Large intestine (tissue), 3 donors: ENCODE data around the gene ITPRIPL2. TPM values are rescaled to one million over a fixed set of nuclear protein-coding genes. Genes with fewer than 3 reads are reported as not detected.
A peak's percentile ranks its signal among the peaks of the same experiment; 100 is the strongest.

Source experiments
- DNase-seq, 2 donors: peaks; one replicate each; pipeline versions ENCODE4 v3.0.0 to v3.0.0-alpha.2; 2013
- H3K27ac ChIP-seq: one replicate; pipeline ENCODE4 v1.5.1; 2013; ENCODE audit warnings: low read length
- H3K27me3 ChIP-seq: 2 replicates; pipeline ENCODE4 v1.6.1; 2013; ENCODE audit warnings: low read length; ENCODE audit not compliant: control insufficient read depth, insufficient read depth
- H3K36me3 ChIP-seq: 2 replicates; pipeline ENCODE4 v1.6.1; 2013; ENCODE audit warnings: low read length; ENCODE audit not compliant: control insufficient read depth, insufficient read depth
- H3K4me1 ChIP-seq: one replicate; pipeline ENCODE4 v1.6.1; 2013; ENCODE audit warnings: low read length; ENCODE audit not compliant: control insufficient read depth, insufficient read depth
- H3K4me3 ChIP-seq: one replicate; pipeline ENCODE4 v1.5.1; 2013; ENCODE audit warnings: low read length
- H3K9me3 ChIP-seq: one replicate; pipeline ENCODE4 v1.6.1; 2013; ENCODE audit warnings: mild to moderate bottlenecking, low read depth, low read length, moderate library complexity; ENCODE audit not compliant: control insufficient read depth
- WGBS: methylation state at CpG from one replicate; pipeline ENCODE4 v1.1.5; 2013; ENCODE audit warnings: low lambda C conversion rate; ENCODE audit not compliant: insufficient coverage; 5-methylcytosine and 5-hydroxymethylcytosine counted together
- polyA plus RNA-seq: library from polyadenylated mRNA; unstranded; fragments of 120-200 nt; gene quantifications from one replicate; pipeline ENCODE4 v1.2.1, GENCODE V29; 2013

Gene ITPRIPL2
- polyA plus RNA-seq, 1 donor, result 8.6 TPM

GRCh38 chr16:19165101-19165500 lies 51.3 kb downstream of the ITPRIPL2 start:
- H3K4me1 ChIP-seq, result peaks cover 16% of the 10 kb centered on the region
- DNase-seq, result no peak
- H3K27ac ChIP-seq, result no peak overlapping the region
- no peaks in the 10 kb centered on the region for H3K36me3 ChIP-seq
- WGBS, result no CpG with 5 or more reads among the region's 5 CpGs
- no peak overlapping the region for H3K4me3 ChIP-seq
- H3K9me3 ChIP-seq, result no peaks in the 10 kb centered on the region
- H3K27me3 ChIP-seq, result peaks cover 3% of the 10 kb centered on the region

GRCh38 chr16:19166500-19166899 lies 52.7 kb downstream of the ITPRIPL2 start:
- Histone ChIP-seq H3K4me3 (no peak overlapping the region), H3K9me3 (no peaks in the 10 kb centered on the region), H3K27ac (no peak overlapping the region), H3K36me3 (no peaks in the 10 kb centered on the region), H3K4me1 (peaks cover 16% of the 10 kb centered on the region), H3K27me3 (peaks cover 3% of the 10 kb centered on the region)
- no CpG with 5 or more reads among the region's 2 CpGs for WGBS
- no peak for DNase-seq

- H3K27me3 ChIP-seq, result peaks cover 3% of the 10 kb centered on the region
- peak within 1 kb of the TSS; percentile 71 for H3K4me3 ChIP-seq
- H3K9me3 ChIP-seq, result no peaks in the 10 kb centered on the region
- peaks cover 16% of the 10 kb centered on the region for H3K4me1 ChIP-seq
- peak; percentile 82 to 87 for DNase-seq
- WGBS, result no CpG with 5 or more reads among the region's 63 CpGs
- H3K36me3 ChIP-seq, result no peaks in the 10 kb centered on the region
- peak within 1 kb of the TSS; percentile 50 for H3K27ac ChIP-seq
Observed at GRCh38 chr16:19167710-19168370, 54.1 kb downstream of the ITPRIPL2 start, which contains the start of gene SYT17. SYT17 (plus strand) TSS chr16:19168240; CDS start chr16:19168647, 407 bp downstream.

- peak overlapping the region; percentile 71 for H3K4me3 ChIP-seq
- H3K9me3 ChIP-seq, result no peaks in the 10 kb centered on the region
- no CpG with 5 or more reads among the region's 68 CpGs for WGBS
- H3K36me3 ChIP-seq, result no peaks in the 10 kb centered on the region
- DNase-seq, result peak; percentile 44 to 74
- H3K27me3 ChIP-seq, result peaks cover 3% of the 10 kb centered on the region
- H3K27ac ChIP-seq, result peak overlapping the region; percentile 50
- H3K4me1 ChIP-seq, result peaks cover 16% of the 10 kb centered on the region
Observed at GRCh38 chr16:19168371-19169081, 54.8 kb downstream of the ITPRIPL2 start.

- no peak overlapping the region for H3K27ac ChIP-seq
- H3K9me3 ChIP-seq, result no peaks in the 10 kb centered on the region
- DNase-seq, result no peak
- H3K4me3 ChIP-seq, result peak overlapping the region; percentile 71
- peaks cover 3% of the 10 kb centered on the region for H3K27me3 ChIP-seq
- no CpG with 5 or more reads among the region's 19 CpGs for WGBS
- H3K4me1 ChIP-seq, result peaks cover 16% of the 10 kb centered on the region
- peaks cover 3% of the 10 kb centered on the region for H3K36me3 ChIP-seq
Observed at GRCh38 chr16:19169082-19169639, 55.4 kb downstream of the ITPRIPL2 start.

- 73% methylated on average over 3 of the region's 7 CpGs for WGBS
- no peak for DNase-seq
- no peaks in the 10 kb centered on the region for H3K9me3 ChIP-seq
- no peak overlapping the region for H3K4me3 ChIP-seq
- peaks cover 3% of the 10 kb centered on the region for H3K27me3 ChIP-seq
- peaks cover 3% of the 10 kb centered on the region for H3K36me3 ChIP-seq
- H3K4me1 ChIP-seq, result peaks cover 15% of the 10 kb centered on the region
- no peak overlapping the region for H3K27ac ChIP-seq
Observed at GRCh38 chr16:19170043-19170655, 56.4 kb downstream of the ITPRIPL2 start.

Other genes with a start within 250 kb of the ITPRIPL2 start
- gene SMG1, start 187.6 kb upstream of the ITPRIPL2 start, polyA plus RNA-seq, result 41.5 TPM
- 7.7 TPM for gene TMC7, start 130.0 kb upstream of the ITPRIPL2 start, polyA plus RNA-seq
- 23.8 TPM for gene COQ7, start 46.4 kb upstream of the ITPRIPL2 start, polyA plus RNA-seq
- 8.2 TPM for gene SYT17, start 54.3 kb downstream of the ITPRIPL2 start, polyA plus RNA-seq
- gene CLEC19A, start 171.8 kb downstream of the ITPRIPL2 start, polyA plus RNA-seq, result not detected